Astrocyte of the spinal cord (primary cell): ENCODE data around the gene RACK1.

Experiments
- DNase-seq: peaks from one replicate; pipeline ENCODE4 v3.0.0; 2011; ENCODE audit warnings: low read depth, low spot score
- H3K4me3 ChIP-seq: 2 replicates; pipeline ENCODE4 v1.5.1; 2011; ENCODE audit warnings: low read depth, mild to moderate bottlenecking, low read length, moderate library complexity
- CTCF ChIP-seq: IDR thresholded peaks from 2 replicates; pipeline ENCODE4 v1.5.1; 2012; ENCODE audit warnings: low read depth, mild to moderate bottlenecking, low read length, inconsistent platforms
- in situ Hi-C: cut with HindIII; loops from 2 replicates; pipeline ENCODE4 v1.10.0; 2017; ENCODE audit warnings: low sequenced_read_pairs

RACK1 gene

GRCh38 chr5:181190711-181191525, 52.8 kb downstream of the RACK1 start:
- DNase-seq, result no peak
- peak overlapping the region; percentile 79 for H3K4me3 ChIP-seq
- in situ Hi-C loops, result no loop called here
- TF ChIP-seq CTCF, result peak; percentile 24

DNA sequence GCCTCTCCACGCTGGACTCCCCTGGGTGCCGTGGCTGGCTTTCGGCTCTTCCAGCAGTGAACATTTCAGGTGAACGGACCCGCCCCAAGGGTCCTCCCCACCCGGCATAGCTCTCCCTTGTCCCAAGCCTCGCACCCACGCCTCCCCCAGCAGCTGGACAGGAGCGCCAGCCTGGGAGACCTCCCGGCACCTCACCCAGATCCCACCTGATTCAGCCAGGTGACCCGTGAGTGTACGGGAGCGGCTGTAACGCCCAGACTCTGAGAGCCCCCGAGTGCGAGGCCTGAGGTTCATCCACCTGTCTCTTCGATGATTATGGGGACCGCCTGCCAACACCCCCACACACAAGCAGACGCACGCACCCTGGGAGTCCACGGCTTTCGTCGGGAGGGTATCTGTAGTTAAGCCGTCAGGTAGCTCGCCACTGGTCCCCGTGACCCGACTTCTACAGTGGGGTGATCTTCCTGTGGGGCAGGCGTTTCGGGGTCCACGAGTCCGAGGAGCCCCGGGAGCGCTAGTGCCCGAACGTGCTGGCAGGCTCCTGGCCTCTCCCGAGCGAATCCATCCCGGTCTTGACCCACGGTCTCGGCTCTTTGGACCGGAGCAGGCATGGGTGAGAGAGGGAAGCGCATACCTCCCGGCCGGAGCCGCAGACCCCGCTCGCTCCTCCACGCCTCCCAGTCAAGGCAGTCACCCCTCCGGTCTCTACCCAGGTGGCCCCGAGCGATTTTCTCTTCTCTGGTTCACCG, 53.6 kb downstream of the RACK1 start:
- peak overlapping the region; percentile 79 for H3K4me3 ChIP-seq
- in situ Hi-C loops, result no loop called here
- no peak for TF ChIP-seq CTCF
- no peak for DNase-seq

GRCh38 chr5:181189363-181189961, 54.2 kb downstream of the RACK1 start:
- peak overlapping the region; percentile 79 for H3K4me3 ChIP-seq
- no peak for TF ChIP-seq CTCF
- peak; percentile 51 for DNase-seq
- in situ Hi-C loops, result no loop called here

DNA sequence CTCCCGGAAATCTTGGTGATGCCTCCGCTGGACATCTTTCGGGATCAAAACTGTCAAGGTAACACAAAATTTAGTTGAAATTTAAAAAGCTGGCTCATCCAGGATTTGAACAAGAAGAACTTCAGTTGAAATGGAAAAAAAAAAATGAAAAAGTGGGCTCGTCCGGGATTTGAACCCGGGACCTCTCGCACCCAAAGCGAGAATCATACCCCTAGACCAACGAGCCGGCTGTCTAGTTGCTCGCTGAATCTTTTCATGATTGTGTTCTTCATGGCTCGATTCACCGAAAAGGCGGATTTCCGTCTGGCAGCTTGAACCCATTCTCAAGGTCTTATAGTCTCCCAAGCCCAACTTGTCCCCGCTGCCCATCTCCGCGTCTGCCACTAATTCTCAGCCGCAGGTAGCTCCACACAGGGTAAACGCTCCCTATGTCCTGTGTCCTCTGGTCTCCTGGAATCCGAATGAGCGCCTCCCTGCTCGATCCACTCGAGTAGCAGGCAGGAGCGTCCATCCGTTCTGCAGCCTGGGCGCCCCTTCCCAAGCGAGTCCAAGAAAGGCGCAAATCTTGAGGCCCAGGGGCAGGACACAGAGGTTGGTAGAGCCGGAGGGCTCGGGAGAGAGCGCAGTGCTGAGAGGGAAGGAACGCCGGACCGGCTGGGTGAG, 54.9 kb downstream of the RACK1 start:
- peak; percentile 9 for TF ChIP-seq CTCF

DNA sequence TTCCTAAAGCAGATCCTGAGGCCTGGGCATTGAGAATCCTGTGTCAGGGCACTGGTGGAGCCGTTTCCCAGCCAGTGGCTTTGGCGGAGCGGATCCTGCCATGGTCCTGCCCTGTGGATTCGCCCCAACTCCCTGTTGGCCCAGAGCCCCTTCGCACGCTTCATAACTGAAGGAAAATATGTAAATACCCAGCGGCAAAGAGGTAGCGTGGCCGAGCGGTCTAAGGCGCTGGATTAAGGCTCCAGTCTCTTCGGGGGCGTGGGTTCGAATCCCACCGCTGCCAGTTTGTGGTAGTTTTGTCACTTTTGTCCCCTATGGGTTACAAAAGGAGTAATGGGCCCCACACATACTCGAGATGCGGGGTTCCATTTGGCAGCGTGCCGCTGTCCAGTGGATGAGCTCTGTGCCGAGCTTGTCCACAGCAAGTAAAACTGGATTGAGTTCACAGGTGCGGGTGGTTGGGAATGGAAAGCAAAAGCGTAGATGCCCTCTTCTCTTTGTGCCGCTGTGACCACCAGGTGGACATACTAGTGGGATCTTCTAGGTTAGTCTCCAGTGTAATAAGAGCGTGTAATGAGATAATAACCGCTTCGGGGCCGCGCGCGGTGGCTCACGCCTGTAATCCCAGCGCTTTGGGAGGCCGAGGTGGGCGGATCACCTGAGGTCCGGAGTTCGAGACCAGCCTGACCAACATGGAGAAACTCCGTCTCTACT, 56.0 kb downstream of the RACK1 start:
- H3K4me3 ChIP-seq, result peak overlapping the region; percentile 43
- peak; percentile 30 for TF ChIP-seq CTCF
- in situ Hi-C loops, result no loop called here
- peak; percentile 83 for DNase-seq

More for the DNA sequence above, 54.9 kb downstream of the RACK1 start:
- H3K4me3 ChIP-seq, result peak overlapping the region; percentile 79
- peak; percentile 80 for DNase-seq
- in situ Hi-C loops, result no loop called here
